ENCODE data around the gene TRIP13.
"Not testable (repeated sequence)": the region's sequence is repeated elsewhere in the genome, so short reads cannot be mapped to it uniquely, and the experiment has no call there.

TRIP13 gene

DNA sequence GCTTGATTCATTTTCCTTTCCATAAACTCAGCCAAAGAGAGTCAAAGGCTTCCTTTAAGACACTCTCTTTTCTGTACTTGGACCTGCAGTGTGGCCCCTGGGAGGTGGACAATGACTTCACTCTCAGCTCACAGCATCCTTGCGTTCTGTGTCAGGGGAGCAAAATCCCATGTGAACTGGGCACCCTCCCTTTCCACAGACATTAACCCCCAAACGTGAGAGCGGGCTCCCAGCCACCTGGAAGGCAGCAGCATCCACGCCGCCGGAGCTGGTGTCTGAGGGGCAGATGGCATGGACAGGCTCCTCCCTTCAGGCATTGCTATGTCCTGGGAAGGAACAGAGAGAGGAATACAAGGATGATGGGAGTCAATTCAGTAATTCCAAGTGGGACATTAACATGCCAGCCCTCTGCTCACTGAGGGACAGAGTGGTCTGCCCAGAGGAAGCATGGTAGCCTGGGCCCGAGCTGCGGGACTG is 39.5 kb downstream of the TRIP13 start:
- H3K27ac ChIP-seq: peak overlapping the region in 1 of 21 experiments; percentile 44

GRCh38 chr5:932628-933250 is 40.1 kb downstream of the TRIP13 start:
- Histone ChIP-seq H3K27ac (peak overlapping the region in 2 of 21 experiments; percentile 12 to 44), H3K4me3 (no peak overlapping the region)

More for the DNA sequence above, 39.5 kb downstream of the TRIP13 start:
- no peak overlapping the region for H3K4me3 ChIP-seq

DNA sequence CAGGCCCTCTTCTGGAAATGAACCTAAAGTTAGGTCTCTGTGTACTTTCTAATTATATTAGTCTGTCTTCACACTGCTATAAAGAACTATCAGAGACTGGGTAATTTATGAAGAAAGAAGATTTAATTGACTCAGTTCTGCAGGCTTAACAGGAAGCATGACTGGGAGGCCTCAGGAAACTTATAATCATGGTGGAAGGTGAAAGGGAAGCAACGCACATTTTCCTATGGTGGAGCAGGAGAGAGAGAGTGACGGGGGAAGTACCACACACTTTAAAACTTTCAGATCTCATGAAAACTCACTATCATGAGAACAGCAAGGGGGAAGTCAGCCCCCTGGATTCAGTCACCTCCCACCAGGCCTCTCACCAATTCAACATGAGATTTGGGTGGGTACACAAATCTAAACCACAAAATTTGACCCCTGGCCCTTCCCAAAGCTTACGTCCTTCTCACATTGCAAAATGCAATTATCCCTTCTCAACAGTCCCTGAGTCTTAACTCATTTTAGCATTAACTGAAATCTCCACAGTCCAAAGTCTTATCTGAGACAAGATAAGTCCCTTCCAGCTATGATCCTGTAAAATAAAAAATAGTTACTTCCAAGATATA is 40.7 kb downstream of the TRIP13 start:
- peak overlapping the region in 1 of 21 experiments; percentile 12 for H3K27ac ChIP-seq
- H3K4me3 ChIP-seq: no peak overlapping the region

DNA sequence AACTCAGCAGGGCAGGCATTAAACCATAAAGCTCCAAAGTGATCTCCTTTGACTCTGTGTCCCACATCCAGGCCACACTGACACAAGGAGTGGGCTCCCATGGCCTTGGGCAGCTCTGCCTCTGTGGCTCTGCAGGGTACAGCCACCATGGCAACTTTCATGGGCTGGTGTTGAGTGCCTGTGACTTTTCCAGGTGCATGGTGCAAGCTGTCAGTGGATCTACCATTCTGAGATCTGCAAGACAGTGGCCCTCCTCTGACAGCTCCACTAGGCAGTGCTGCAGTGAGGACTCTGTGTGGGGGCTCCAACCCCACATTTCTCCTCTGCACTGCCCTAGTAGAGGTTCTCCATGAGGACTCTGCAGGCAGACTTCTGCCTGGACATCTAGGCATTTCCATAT is 41.3 kb downstream of the TRIP13 start:
- not testable (repeated sequence) for H3K27ac ChIP-seq, H3K4me3 ChIP-seq

- not testable (repeated sequence) for H3K4me3 ChIP-seq, H3K27ac ChIP-seq
Observed at GRCh38 chr5:934381-934967, 41.8 kb downstream of the TRIP13 start.

DNA sequence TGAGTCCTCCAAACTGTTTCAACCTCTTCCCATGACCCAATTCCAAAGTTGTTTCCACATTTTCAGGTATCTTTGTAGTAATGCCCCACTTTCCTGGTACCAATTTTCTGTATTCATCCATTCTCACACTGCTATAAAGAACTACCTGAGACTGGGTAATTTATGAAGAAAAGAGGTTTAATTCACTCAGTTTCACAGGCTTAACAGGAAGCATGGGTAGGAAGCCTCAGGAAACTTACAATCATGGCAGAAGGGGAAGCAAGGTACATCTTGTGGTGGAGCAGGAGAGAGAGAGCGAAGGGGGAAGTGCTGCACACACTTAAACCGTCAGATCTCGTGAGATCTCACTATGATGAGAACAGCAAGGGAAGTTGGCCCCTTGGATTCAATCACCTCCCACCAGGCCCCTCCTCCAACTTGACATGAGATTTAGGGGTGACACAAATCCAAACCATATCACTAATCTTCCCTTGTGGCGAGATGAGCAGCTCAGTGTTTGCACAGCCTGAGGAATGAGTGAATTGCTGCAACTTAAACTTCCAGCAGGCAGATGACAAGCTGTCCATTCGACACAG is 42.9 kb downstream of the TRIP13 start:
- H3K27ac ChIP-seq: no peak overlapping the region

GRCh38 chr5:936149-937144 is 43.8 kb downstream of the TRIP13 start:
- Histone ChIP-seq H3K4me3 (no peak overlapping the region), H3K27ac (no peak overlapping the region)

More for the DNA sequence above, 42.9 kb downstream of the TRIP13 start:
- H3K4me3 ChIP-seq: no peak overlapping the region

- H3K4me3 ChIP-seq: no peak overlapping the region
- no peak overlapping the region for H3K27ac ChIP-seq
Observed at GRCh38 chr5:937151-937924, 44.7 kb downstream of the TRIP13 start.

DNA sequence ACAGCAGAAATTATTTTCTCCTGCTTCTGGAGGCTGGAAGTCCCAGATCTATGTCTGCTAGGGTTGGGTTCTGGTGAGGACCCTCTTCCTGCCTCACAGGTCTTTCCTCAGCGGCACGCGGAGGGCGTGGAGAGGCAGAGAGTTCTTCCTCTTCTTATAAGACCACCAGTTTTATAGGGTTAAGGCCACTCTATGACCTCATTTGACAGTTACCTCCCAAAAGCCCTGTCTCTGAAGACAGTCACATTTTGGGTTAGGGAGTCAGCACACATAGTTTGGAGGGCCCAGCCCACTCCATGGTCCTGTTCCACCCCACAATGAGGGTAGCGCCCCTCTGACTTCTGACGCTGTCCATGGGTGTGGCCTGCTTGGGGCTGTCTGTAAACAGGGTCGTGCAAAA is 46.7 kb downstream of the TRIP13 start:
- Histone ChIP-seq H3K27ac (no peak overlapping the region), H3K4me3 (no peak overlapping the region)

DNA sequence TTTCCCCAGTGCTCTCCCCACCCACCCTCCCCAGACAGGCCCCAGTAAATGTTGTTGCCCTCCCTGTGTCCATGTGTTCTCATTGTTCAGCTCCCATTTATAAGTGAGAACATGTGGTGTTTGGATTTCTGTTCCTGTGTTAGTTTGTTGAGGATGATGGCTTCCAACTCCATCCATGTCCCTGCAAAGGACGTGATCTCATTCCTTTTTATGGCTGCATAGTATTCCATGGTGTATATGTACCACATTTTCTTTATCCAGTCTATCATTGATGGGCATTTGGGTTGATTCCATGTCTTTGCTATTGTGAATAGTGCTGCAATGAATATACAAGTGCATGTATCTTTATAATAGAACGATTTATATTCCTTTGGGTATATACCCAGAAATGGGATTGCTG is 48.1 kb downstream of the TRIP13 start:
- H3K4me3 ChIP-seq, H3K27ac ChIP-seq: not testable (repeated sequence)

- no peak overlapping the region for H3K27ac ChIP-seq
- H3K4me3 ChIP-seq: no peak overlapping the region
Observed at GRCh38 chr5:943201-943917, 50.7 kb downstream of the TRIP13 start.

DNA sequence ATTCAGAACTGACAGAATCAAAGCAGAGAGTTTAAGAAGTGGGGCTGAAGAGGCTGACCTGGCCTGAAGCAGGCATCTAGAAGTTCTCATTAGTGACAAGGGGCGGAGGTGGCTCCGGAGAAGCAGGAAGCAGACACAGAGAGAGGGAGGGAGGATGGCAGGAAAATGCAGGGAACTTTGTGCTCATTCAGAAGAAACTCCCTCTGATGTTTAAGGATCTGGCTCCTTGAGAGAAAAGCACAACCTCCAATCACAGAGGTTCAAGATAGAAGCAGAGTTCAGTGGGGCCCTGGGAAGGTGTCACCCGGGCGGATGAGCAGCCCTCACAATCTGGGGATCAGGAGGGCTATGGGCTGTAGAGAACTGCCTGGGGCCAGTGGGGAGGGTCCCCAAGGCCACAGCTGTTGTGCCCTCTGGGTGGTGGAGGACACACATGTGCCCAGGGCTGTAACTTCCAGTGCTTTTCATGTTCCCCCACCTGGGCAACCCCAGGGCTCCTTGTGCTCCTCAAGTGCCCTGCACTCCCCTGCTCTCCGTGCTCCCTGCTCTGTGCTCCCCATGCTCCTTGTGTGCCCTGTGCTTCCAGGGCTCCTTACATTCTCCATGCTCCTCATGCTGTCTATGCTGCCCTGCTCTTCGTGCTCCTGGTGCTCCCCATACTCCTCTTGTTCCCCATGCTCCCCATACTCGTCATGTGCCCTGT is 51.4 kb downstream of the TRIP13 start:
- Histone ChIP-seq H3K27ac (no peak overlapping the region), H3K4me3 (no peak overlapping the region)

DNA sequence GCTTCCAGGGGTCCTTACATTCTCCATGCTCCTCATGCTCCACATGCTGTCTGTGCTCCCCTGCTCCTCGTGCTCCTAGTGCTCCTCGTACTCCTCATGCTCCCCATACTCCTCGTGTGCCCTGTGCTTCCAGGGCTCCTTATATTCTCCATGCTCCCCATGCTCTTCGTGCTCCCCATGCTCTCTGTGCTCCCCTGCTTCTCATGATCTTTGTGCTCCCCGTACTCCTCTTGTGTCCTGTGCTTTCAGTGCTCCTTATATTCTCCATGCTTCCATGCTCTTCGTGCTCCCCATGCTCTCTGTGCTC is 51.9 kb downstream of the TRIP13 start:
- H3K27ac ChIP-seq: no peak overlapping the region
- no peak overlapping the region for H3K4me3 ChIP-seq

DNA sequence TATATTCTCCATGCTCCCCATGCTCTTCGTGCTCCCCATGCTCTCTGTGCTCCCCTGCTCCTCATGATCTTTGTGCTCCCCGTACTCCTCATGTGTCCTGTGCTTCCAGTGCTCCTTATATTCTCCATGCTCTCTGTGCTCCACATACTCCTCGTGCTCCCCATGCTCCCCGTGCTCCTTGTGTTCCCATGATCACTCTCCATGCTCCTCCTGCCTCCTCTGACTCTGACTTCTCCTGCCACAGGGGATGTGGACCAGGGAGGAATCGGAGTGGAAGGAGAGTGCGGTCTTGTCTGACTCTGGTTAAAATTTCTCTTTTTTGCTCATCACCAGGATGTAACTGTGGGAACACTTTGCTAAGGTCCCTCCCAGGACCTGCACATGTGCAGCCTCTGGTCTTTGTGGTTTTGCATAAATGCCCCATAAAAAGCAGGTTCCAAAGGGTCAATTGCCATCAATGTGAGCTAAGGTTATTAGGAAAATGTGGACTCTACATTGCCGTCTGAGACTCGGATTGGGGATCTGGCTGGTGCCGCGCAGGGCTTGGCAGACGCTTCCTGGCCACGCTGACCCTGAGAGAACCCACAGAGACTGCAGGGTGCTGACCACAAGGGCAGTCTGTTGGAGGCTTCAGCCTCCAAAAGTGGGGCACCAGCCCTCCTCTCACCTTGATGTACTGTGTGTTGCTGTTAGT is 52.5 kb downstream of the TRIP13 start:
- Histone ChIP-seq H3K4me3 (no peak overlapping the region), H3K27ac (peak overlapping the region in 1 of 21 experiments; percentile 9)

DNA sequence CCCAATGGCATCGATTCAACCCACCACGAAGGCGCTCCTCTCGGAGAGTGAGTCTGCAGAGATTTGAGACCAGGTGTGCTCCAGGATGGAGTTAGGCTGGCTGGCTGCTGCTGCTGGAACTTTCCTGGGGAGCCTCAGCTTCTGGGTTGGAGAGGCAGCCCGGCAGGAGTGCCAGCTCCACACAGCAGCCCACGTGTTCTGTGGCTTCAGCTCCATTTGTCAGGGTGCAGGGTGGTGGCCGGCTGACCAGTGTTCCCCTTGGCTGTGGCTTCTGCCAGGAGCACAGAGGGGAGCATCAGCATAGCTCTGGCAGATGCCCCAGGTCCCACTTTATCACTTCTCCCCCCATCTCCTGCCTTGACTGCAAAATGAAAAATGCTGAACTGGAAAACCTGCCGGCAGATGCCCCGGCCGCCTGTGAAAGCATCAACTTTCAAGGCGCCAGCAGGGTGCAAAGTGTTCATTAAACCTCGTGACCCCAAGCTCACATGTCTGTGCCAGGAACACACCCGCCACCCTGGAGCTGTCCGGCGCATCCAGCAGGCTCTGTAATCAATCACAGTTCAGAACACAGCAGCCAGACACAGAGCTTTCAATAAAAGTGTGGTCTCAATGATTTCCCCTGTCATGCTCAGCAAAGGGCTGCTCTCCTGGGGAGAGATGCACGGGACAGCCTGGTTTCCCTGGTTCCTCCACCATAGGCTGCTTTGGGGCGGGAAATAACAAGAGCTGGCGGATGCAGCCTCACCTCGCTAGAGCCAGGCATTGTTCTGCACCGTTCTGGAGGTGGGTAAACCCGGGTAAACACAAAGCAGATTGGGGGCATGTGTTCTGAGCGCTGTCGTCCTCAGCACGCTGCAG is 53.2 kb downstream of the TRIP13 start:
- Histone ChIP-seq H3K27ac (peak overlapping the region in 1 of 21 experiments; percentile 9), H3K4me3 (no peak overlapping the region)
